GM18526 (cell line): ENCODE data around the gene SLC24A1.

Experiments used
- POLR2A ChIP-seq: IDR thresholded peaks from 3 replicates; pipeline ENCODE4 v1.6.1; 2011; ENCODE audit not compliant: insufficient read length; ENCODE audit errors: extremely low read depth

SLC24A1 gene

DNA sequence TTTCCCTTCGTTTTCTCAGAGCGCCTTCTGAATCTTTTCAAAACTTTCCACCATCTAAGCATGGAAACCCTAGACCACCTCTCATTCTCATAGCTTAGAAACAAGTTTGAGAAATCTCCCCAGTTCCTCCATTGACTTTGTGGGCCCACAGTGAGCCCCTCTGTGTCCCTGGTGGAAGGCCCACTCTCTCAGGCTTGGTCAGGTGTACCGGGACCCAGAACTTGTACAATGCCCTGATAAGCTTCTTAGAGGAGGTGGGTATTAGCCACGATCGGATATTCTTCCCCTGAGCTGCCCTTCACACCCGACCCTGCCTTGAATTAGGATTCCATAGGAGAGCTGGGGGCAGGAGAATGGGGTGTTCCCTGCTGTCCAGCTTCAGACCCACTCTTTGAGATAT, at the start of gene SLC24A1:
TSS of gene SLC24A1 (plus strand) at position 301 of the 400 bp plus-strand sequence. CDS start 2,143 bp downstream, outside the sequence.
- no peak for TF ChIP-seq POLR2A

DNA sequence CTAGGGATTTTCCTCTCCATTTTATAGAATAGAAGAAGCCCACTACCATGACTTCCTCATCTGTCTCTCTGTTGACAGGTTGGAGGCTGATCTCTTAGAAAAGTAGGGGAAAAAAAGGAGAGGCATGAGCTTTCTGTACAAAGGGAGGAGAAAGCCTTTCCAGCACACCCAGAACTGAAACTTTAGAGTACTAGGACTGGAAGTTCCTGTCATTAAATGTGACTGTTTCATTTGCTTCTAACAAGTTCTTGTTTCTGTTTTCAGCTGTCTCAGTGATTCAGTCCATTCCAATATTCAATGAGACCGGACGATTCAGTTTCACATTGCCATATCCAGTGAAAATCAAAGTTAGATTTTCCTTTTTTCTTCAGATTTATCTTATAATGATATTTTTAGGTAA, 49.8 kb upstream of the SLC24A1 start:
- no peak for TF ChIP-seq POLR2A

DNA sequence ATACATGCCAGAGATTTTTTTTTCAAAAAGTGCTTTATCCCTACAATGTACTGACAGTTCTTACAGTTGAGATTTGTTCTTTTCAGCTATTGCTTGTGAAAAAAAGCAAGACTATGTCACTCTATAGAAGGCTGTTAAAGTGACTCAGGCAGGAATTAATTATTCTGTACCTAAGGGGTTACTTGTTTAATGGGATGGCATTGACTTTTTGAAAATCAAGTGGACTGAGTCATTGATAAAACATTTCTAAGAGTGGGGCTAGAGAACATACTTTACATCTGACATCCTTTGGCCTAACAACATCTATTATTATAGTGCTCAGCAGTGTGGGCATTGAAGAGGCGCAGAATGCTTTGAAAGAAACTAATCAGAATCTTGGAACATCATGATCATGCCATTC, 45.1 kb upstream of the SLC24A1 start:
- TF ChIP-seq POLR2A, result no peak

DNA sequence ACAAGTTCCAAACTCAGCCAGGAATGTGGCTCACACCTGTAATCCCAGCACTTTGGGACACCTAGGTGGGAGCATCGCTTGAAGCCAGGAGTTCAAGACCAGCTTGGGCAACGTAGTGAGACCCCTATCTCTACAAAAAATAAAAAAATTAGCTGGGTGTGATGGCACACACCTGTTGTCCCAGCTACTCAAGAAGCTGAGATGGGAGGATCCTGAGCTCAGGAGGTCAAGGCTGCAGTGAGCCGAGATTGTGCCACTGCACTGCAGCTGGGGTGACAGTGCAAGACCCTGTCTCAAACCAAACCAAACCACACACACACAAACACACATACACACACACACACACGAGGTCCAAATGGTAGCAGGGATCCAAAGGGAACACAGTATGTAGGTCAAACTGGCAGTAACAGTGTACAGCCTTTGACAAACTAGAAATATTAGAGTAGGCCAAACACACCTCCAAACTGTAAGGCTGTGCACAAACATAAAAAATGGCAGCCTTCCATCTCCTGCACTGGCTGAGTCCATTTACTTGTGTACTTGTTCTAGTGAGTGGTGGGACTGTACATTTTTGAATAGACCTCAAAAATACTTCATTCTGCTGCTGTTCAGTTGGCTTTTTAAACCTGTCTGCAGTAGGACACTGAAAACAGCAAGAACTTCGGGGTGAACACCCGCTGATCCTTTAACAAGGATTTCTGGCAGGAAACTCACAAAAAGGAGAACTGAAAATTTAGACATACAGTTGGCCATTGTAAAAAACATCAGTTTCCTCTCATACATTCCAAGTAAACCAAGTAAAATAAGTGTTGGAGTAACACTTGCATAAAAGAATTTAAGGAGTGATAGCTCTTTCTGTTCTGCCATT, 44.4 kb upstream of the SLC24A1 start:
- no peak for TF ChIP-seq POLR2A

DNA sequence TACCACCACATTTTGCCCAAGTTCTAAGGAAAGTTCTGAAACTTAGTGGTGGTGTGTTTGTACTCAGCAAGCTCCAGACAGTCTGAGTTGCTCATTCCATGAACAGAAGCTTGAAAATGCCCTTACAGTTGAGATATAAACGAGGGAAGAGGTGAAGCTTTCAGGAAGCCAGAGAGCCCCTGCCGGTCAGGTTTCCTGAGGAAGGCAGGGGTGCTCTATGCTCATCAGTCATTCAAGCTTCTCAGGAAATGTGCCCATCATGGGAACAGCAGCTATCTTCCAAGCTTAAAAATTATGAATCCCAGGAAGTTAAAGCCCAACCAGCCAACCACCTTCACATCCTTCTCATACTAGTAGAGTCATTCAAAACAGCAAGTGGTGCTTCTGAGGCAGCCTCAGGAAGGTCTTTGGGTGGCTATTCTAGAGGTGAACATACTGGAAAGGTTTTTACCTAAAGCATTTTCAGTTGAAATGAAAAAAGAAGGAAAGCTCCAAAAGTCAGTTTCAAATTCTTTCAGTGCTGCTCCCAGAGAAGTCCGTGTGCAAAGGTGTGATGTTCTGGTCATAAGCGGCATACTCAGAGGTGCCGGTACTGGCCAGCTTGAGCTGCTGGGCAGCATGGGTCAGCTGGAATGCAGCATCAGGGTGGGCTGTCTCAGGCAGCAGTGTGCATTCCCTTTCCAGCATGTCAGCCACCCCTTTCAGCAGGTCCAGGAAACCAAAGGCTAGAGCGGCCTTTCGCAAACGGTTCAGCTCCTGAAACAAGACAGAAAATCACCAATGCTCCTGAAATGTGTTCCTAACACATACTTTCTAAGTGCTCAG, 42.6 kb upstream of the SLC24A1 start:
- TF ChIP-seq POLR2A, result no peak

DNA sequence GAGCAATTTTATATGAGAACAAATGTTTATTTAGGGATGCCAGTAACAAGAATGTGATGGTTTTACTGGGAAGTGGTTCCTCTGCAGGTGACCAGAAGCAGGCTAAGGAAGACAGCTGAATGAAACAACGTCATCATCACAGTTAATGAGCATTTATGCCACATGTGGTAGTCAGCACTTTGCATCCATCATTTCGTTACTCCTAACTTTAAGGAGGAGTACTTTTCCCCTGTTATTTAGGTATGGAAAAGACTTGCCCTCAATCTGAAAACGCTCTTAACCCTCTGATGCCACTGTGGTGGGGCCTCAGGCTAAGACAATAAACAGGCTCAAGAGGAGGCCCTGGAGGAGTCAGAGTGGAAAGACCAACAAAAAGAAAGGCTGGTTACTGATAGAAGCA, 42.0 kb upstream of the SLC24A1 start:
- no peak for TF ChIP-seq POLR2A

DNA sequence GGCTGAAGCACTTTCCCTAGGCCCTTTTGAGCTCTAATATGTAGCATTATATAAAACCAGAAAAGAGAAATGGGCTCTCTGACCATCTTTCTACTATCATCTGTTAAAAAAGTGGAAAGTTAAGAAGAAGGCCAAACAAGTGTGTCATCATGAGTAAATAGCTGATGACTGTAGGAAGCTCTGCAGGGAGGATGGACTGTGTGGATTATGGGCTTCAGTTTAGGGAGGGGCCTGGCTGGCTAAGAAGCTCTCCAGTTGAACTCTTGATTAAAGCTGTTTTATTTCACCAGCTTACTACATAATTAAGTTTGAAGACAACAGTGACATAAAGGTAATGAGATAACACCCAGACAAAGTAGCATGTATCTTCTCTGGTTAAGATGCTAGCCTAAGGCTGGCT, 41.5 kb upstream of the SLC24A1 start:
- no peak for TF ChIP-seq POLR2A

DNA sequence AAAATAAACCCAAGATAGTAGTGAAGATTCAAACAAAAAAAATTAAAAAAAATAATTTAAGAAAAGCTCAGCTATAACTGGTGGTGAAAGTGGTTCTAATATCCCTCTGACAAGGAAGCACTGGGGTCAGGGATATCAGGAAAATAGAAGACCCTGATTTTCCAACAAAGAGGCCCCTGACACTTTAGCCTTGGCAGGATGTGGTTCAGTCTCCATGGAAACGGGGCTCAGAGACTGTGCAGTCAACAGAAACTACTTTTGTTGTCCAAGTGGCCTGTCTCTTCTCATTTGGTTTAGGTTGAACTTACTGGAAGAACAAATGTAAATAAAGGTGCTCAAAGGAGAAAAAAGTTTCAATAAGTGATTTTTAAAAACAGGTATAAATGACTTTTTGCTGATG, 38.0 kb upstream of the SLC24A1 start:
- no peak for TF ChIP-seq POLR2A

DNA sequence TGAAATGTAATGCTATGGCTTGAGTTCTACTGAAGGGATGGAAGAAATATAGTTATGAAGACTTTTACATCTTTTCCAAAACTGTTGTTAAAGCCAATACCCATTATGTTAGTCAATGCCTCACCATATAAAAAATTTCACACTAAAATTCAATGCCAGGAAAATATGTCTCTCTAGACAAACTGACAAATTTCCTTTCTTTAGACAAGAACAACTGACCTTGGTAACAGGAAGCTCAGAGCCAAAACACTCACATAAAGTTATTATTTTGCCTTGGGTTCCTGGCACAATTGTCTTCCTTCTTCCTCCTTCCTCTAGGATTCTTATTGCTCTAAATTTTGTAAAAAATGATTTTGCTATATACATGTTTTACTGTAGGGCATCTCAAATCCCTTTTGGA, 37.5 kb upstream of the SLC24A1 start:
- TF ChIP-seq POLR2A, result no peak

DNA sequence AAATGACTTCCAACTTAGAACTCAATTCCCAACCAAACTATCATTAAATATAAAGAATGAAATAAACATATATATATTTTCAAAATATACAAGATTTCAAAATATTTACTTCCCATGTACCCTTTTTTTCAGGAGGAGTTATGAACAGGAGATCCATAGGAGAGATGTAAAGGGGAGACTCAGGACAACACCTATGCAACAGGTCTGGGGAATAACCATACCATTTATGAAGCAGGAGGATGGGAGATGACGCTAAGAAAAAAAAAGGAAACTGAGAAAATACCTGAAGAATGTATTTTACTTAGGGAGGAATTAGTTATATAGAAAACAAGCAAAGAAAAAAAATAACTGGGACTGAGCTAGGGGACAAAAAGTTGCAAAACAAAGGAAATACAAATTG, 34.6 kb upstream of the SLC24A1 start:
- TF ChIP-seq POLR2A, result no peak

DNA sequence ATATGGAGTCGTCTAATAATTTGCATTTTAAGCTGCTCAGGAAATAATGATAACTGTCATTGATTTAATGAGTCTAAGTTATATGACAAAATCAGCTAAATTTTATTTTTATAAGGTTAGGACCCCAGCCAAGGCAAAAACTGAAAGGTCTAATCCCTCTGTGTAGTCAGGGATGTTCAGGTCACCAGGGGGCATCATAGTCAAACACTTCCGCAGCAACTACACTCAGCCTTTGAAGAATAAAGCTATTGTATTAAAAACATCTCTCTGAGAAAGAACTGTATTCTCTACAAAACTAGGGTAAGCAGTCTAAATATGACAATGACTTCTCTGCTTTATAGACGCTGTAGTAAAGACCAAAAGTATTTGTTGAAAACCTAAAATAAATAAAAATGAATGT, 25.8 kb upstream of the SLC24A1 start:
- TF ChIP-seq POLR2A, result no peak

DNA sequence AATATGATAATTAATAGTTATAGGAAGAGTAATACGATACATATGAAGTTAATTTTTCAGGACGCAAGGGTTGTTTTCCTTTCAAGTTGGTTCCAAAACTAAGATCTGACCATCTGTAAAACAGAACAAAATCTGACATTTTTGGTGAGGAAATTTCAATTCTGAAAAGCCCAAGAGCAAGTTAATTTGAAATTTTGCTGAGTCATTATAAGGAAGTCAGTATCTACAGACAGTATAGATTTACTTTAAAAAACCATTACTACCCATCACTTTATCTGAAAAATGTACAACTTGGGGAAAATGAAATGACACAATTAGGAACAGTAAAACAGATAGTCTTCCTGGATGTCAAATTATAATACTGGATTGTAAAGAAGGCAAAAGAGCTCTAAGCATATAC, 23.3 kb upstream of the SLC24A1 start:
- no peak for TF ChIP-seq POLR2A

DNA sequence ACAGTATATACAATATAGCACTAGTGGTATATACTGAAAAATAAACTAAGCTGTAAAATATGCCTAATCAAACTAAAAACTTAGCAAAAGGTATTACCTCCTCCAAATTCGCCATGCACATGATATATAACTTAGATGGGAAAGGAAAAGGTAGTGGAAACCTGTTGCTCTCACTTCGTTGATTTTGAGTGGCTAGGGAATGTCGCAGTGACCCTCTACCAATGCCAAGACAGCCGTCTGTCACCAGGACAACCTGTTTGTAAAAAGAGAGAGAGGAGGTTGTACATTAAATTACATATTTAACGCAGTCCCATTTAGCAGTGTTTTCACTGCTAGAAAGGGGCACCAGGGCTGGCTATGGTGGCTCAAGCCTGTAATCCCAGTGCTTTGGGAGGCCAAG, 22.1 kb upstream of the SLC24A1 start:
- no peak for TF ChIP-seq POLR2A

DNA sequence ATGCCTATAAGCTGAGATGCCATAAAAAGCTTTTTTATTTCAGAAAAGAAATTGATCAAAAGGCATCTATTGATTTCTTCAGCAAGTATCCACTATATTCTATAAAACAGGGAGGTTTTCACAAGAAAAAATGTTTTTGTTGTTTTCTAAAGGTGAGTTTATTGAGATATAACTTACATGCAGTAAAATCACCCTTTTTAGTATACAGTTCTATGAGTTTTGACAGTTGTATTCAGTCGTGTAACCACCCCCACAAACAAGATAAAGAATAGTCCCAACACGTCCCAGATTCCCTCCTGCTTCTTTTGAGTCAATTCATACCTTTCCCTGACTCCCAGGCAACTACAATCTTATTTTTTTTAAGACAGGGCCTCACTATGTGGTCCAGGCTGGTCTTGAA, 18.6 kb upstream of the SLC24A1 start:
- TF ChIP-seq POLR2A, result no peak

DNA sequence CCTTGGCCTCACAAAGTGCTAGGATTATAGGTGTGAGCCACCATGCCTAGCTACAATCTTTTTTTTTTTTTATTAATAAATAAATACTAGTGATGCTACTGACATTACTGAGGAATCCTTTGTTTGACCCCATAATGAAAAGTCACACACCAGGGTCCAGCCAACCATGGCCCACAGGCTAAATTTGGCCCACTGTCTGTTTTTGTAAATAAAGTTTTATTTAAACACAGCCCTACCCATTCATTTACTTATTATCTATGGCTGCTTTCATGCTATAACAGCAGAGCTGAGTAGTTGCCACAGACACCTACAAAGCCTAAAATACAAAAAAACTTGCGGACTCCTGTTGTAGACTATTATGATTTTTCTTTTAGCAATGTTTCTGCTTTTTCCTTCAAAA, 18.2 kb upstream of the SLC24A1 start:
- TF ChIP-seq POLR2A, result no peak
